Duodenal mucosa (tissue), 2 donors: Measurements from ENCODE around the gene DYSF.

Experiments
- H3K27ac ChIP-seq: one replicate; pipeline ENCODE4 v1.7.0; 2013; ENCODE audit warnings: low read depth, low read length
- H3K27me3 ChIP-seq, 2 donors: one replicate each; pipeline ENCODE4 v1.7.0; 2013; ENCODE audit warnings: low read length in 2 of 2, control low read depth in 1 of 2; ENCODE audit not compliant: insufficient read depth in 2 of 2, control insufficient read depth in 1 of 2
- H3K36me3 ChIP-seq, 2 donors: one replicate each; pipeline ENCODE4 v1.7.0; 2013; ENCODE audit warnings: low read length in 2 of 2, control low read depth in 1 of 2; ENCODE audit not compliant: insufficient read depth in 2 of 2, control insufficient read depth in 1 of 2
- H3K4me1 ChIP-seq, 2 donors: one replicate each; pipeline ENCODE4 v1.7.0; 2013; ENCODE audit warnings: low read length in 2 of 2, control low read depth in 1 of 2; ENCODE audit not compliant: insufficient read depth in 2 of 2, control insufficient read depth in 1 of 2
- H3K4me3 ChIP-seq, 2 donors: one replicate each; pipeline ENCODE4 v1.7.0; 2013; ENCODE audit warnings: low read length in 2 of 2, low read depth in 1 of 2
- H3K9ac ChIP-seq, 2 donors: one replicate each; pipeline ENCODE4 v1.7.0; 2013; ENCODE audit warnings: low read length in 2 of 2, low read depth in 1 of 2
- H3K9me3 ChIP-seq, 2 donors: one replicate each; pipeline ENCODE4 v1.7.0; 2013; ENCODE audit warnings: low read length in 2 of 2, control low read depth in 1 of 2; ENCODE audit not compliant: control insufficient read depth in 1 of 2

The DYSF gene

DNA sequence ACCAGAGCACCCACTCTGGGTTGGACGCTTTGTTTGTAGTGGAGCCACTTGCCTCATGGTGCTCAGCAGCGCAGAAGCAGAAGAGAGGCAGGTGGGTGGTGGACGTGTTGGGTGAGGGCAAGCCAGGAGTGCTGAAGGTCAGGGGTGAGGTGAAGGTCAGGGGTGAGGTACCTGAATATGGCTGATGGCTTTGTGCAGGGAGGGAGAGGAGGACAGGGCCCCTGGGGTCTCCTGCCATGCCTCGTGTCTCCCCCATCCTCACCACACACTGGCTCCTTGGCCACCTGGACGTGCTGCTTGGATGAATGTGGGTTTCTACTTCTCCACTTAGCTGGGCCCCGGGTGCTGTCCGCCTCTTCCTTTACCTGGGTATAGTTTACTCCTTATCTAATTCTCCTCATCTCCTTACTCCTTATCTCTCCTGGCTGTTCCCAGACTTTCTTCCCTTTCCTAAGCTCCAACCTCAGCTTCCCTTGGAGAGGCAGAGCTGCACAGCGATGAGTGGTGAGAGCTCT, 68.1 kb downstream of the DYSF start:
- Histone ChIP-seq H3K27me3 (no peaks in the 10 kb centered on the region), H3K9ac (no peak overlapping the region), H3K27ac (no peak overlapping the region), H3K36me3 (no peaks in the 10 kb centered on the region), H3K9me3 (no peaks in the 10 kb centered on the region), H3K4me1 (no peaks in the 10 kb centered on the region), H3K4me3 (no peak overlapping the region)

DNA sequence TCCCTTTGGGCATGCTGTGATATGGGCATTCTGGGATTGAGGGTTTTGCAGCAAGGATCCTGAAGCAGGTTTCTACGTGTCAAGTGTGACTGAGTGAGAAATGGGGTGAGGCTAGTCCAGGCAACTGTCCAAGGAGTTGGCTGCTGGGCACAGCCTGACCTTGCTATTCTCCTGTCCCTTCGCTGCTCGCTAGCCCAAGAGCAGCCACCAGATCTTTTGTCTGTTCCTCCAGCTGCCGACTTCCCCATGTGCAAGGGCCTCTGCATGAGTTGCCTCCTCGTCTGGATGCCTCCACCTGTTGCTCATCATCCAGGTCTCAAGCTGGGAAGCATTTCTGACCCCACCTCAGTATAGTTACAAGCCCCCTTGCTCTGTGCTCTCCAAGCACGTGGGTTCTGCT, 71.1 kb downstream of the DYSF start:
- Histone ChIP-seq H3K27me3 (no peaks in the 10 kb centered on the region), H3K36me3 (no peaks in the 10 kb centered on the region), H3K4me1 (no peaks in the 10 kb centered on the region)

DNA sequence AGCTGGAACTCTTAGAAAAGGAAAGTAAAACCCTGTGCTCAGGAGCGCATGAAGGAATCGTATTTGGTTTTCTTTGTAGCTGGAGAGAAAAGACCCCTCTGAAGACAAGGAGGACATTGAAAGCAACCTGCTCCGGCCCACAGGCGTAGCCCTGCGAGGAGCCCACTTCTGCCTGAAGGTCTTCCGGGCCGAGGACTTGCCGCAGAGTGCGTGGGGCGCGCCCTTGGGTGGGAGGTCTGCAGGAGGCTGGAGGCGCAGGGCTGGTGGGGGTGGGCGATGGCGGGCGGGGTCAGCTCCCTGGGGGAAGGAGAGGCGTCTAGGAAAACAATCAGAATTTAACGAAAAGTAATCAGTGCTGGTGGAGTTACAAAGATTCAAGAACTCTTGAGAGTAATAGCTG, 72.8 kb downstream of the DYSF start:
- H3K4me1 ChIP-seq = no peaks in the 10 kb centered on the region
- no peak overlapping the region for H3K4me3 ChIP-seq

More for the DNA sequence above, 71.1 kb downstream of the DYSF start:
- no peak overlapping the region for H3K9ac ChIP-seq
- no peaks in the 10 kb centered on the region for H3K9me3 ChIP-seq
- H3K27ac ChIP-seq = no peak overlapping the region
- H3K4me3 ChIP-seq = no peak overlapping the region

DNA sequence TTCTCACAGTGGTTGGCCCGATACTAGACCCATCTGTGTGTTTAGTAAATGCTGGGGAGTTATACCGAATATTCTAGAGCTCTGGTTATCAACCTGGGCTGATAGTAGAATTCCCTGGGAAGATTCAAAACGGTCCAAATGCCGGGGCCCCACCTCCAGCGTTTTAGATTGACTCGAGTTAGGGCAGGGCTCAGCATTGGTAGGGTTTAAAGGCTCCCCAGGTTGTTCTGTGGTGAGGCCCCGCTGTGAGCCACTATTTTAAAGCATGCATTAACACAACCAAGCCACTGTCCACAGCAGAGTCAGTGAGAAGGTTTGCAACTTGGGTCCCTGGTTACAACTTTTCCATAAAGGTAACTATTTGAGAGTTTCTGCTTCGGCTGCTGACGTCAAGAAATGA, 73.6 kb downstream of the DYSF start:
- Histone ChIP-seq H3K4me1 (no peaks in the 10 kb centered on the region), H3K9ac (no peak overlapping the region), H3K9me3 (no peaks in the 10 kb centered on the region), H3K27ac (no peak overlapping the region), H3K4me3 (no peak overlapping the region), H3K36me3 (no peaks in the 10 kb centered on the region), H3K27me3 (no peaks in the 10 kb centered on the region)

More for the DNA sequence above, 72.8 kb downstream of the DYSF start:
- no peak overlapping the region for H3K27ac ChIP-seq
- H3K9me3 ChIP-seq = no peaks in the 10 kb centered on the region
- no peaks in the 10 kb centered on the region for H3K36me3 ChIP-seq
- H3K9ac ChIP-seq = no peak overlapping the region
- no peaks in the 10 kb centered on the region for H3K27me3 ChIP-seq

DNA sequence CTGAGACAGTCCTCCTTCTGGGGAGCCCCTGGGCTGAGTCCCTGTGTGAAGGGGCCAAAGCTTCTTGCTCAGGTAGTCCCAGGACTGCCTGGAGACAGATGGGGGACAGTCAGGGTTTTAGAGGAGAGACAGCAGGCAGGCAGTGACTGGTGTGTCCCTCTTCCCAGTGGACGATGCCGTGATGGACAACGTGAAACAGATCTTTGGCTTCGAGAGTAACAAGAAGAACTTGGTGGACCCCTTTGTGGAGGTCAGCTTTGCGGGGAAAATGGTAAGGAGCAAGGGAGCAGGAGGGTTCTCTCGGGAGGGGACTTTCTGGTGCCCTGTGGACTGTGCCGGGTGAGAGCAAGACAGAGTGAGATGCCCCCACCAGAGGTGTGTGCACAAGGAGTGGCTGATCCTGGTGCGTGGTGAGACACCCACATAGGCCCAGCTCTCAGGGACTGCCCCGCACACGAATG, 74.8 kb downstream of the DYSF start:
- Histone ChIP-seq H3K27me3 (no peaks in the 10 kb centered on the region), H3K36me3 (no peaks in the 10 kb centered on the region)

DNA sequence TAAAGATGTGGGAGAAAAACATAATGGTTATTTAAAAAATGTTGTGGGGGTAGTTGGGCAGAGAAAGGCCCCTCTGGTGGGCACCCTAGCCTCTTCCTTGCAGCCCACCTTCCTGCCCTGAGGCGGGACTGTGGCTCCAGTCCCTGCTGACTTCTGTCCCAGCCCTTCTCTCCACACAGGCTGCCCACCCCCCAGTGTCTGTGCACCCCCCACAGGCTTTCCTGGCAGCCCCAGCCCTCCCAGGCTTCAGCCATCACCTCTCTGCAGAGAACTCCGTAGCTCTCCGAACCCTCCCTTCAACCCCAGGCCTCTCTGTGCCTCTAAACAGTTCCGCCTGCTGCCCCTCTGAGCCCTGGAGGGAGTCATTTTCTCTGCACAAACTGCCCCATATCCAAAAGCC, 75.4 kb downstream of the DYSF start:
- Histone ChIP-seq H3K9me3 (no peaks in the 10 kb centered on the region), H3K27ac (no peak overlapping the region), H3K9ac (no peak overlapping the region), H3K4me3 (no peak overlapping the region), H3K36me3 (no peaks in the 10 kb centered on the region), H3K27me3 (no peaks in the 10 kb centered on the region), H3K4me1 (no peaks in the 10 kb centered on the region)

More for the DNA sequence above, 74.8 kb downstream of the DYSF start:
- H3K4me3 ChIP-seq = no peak overlapping the region
- no peak overlapping the region for H3K27ac ChIP-seq
- no peaks in the 10 kb centered on the region for H3K4me1 ChIP-seq
- no peak overlapping the region for H3K9ac ChIP-seq
- no peaks in the 10 kb centered on the region for H3K9me3 ChIP-seq

DNA sequence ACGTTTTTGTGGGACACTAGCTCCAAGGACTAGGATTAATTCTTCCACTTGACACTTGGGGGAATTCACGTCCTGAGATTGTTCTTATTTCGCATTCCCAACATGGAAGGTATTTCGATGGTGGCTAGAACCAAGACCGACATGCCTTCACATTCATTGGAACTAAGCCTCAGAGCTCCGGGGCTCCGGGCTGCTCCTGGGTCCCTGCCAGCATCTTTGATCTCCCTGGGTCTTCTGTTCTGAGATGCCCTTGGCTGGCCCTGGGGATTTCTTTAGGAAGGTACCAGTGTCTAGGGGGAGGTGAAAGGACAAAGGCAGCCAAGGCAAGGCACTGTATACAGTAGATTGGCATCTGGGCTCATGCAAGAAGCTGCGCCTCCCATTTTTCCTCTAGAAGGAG, 76.8 kb downstream of the DYSF start:
- H3K9ac ChIP-seq = no peak overlapping the region
- H3K4me1 ChIP-seq = no peaks in the 10 kb centered on the region
- H3K27ac ChIP-seq = no peak overlapping the region
- H3K27me3 ChIP-seq = no peaks in the 10 kb centered on the region
- no peaks in the 10 kb centered on the region for H3K36me3 ChIP-seq
- no peak overlapping the region for H3K4me3 ChIP-seq
- H3K9me3 ChIP-seq = no peaks in the 10 kb centered on the region

DNA sequence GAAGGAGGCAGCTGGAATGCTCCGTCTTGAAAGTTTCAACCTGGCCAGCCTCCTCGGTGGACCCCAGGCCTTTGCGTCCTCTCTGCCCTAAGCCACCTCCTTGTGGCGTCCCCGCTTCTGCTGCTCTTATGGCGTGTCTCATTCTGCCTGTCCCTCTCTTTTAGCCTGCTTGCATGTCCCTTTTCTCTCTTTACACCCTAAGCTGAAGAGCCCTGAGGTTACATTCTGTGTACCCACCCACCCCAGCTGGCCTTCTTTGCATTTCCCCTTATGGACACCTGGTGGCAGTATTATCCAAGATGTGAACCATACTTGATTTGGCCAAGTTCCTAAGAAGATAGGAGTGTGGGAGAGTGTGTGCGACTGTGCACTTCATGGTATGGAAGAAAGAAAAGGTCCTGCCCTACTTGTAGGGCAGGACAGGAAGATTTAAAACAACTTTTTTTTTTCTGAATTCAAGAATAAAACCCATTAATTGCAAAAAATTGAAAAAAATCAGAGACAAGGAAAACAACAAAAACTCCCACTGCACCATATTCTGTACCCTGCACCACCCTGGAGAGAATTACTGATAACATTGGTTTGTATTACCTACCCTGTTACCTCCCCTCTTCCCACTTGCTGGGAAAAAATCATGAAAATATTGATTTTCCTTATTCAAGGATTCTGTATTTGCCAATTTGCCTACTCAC, 77.4 kb downstream of the DYSF start:
- H3K36me3 ChIP-seq = no peaks in the 10 kb centered on the region

DNA sequence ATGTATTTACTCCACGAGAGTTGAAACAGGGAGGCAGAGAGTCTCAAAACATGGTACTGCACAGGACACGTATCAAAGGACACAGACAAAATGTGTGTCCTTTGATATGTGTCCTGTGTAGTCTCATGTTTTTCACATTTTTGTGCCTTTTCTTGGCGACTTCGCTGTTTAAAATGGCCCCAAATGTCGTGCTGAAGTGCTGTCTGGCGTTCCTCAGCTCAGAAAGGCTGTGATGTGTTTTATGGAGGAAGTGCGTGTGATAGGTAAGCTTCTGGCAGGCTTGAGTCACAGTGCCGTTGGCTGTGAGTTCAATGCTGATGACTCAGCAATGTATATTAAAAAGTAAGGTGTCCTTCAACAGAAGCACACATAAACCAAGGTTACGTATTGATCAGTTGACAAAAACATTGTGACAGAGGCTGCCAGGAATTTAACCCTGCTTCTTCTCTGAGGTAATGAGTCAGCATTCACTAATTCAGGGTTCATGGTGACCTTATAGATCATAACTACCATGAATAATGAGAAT, 78.2 kb downstream of the DYSF start:
- Histone ChIP-seq H3K27me3 (no peaks in the 10 kb centered on the region), H3K4me3 (no peak overlapping the region), H3K4me1 (no peaks in the 10 kb centered on the region), H3K9ac (no peak overlapping the region), H3K36me3 (no peaks in the 10 kb centered on the region), H3K27ac (no peak overlapping the region), H3K9me3 (no peaks in the 10 kb centered on the region)

More for the DNA sequence above, 77.4 kb downstream of the DYSF start:
- Histone ChIP-seq H3K9me3 (no peaks in the 10 kb centered on the region), H3K4me1 (no peaks in the 10 kb centered on the region), H3K27ac (no peak overlapping the region), H3K9ac (no peak overlapping the region), H3K4me3 (no peak overlapping the region), H3K27me3 (no peaks in the 10 kb centered on the region)

DNA sequence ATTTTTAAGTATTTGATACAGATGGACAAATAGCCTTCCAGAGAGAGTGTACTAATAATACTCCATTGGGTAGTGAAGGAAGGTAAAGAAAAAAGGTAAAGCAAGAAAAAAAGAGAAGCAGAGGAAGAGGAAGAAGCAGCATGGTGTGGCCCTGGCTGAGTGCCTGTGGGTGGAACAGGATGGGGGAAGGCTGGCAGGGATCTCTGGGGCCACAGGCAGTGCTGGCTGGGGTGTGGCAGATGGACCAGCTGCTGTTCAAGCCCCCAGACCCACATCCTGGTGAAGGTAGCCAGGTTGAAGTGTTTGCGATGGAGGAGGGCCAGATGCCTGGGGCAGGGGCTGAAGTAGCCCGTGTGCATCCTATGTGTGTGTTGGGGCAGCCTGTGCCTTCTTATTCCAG, 79.0 kb downstream of the DYSF start:
- no peak overlapping the region for H3K27ac ChIP-seq
- H3K9ac ChIP-seq = no peak overlapping the region
- no peaks in the 10 kb centered on the region for H3K36me3 ChIP-seq
- no peaks in the 10 kb centered on the region for H3K9me3 ChIP-seq
- H3K4me1 ChIP-seq = no peaks in the 10 kb centered on the region
- H3K4me3 ChIP-seq = no peak overlapping the region
- H3K27me3 ChIP-seq = no peaks in the 10 kb centered on the region
